ENCODE results near the gene TEX26.
"Not testable (repeated sequence)": the region's sequence is repeated elsewhere in the genome, so short reads cannot be mapped to it uniquely, and the experiment has no call there.

TEX26 gene

DNA sequence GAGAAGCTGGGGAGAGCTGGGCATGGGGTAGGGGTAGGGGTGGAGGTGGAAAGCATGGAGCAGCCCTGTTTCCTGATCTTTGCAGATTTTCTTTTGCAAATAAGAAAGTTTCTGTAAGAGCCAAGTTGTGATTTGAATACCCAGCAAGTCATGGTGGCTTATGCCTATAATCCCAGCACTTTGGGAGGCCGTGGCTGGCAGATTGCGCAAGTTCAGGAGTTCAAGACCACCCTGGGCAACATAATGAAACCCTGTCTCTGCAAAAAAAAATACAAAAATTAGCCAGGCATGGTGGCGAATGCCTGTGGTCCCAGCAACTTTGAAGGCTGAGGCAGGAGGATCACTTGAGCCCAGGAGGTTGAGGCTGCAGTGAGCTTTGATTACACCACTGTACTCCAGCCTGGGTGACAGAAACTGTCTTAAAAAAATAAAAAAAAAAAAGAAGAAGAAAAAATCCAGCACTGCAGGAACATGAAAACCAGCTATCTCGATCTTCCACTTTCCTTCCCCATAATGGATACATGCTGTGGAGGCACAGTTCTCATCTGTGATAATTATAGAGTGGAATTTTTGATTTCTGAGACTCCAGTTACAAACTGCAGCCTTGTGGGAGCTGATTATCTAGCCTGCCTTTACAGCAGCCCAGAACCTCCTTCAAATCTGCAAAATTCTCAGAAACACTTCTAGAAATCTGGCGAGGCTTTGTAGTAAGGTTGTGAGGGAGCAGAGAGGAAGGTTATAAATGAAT lies 12.1 kb upstream of the TEX26 start:
- DNase-seq = no peak

DNA sequence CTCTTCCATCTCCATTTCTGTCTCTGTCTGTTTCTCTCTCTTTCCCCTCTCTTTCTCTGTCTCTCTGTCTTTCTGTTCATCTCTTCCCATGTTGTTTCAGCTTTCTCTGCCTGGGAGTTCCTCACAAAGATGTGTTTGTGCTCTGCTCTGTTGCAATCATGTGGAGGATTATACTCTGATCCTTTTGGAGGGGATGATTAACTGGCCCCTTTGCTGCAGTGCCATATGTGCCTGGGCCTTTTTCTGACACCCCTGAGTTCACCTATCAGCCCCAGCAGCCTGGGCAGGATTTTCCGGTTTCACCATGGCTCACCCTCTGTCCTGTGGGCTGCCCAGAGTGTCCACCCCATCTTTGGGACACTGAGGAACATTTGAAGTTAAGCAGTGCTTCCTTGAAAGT lies 9.0 kb upstream of the TEX26 start:
- DNase-seq = no peak

DNA sequence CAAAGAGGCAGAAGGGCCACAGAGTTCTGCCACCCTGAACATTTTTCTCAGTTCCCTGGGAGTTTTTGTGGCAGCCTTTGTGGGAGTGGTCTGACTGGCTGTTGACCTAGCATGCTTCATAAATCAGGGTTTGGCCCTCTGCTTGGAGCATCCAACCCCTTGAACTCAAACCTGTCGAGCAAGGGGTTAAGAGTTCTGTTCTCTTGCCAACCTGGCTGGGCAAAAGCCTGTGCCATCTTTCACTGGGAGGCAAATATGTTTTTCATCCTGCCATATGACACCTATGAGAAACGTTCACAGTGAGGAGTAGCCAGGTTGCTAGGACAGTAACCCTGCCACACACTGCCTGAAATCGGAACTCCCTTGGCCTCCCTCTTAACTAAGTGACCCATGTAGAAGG lies 7.7 kb upstream of the TEX26 start:
- DNase-seq = no peak

DNA sequence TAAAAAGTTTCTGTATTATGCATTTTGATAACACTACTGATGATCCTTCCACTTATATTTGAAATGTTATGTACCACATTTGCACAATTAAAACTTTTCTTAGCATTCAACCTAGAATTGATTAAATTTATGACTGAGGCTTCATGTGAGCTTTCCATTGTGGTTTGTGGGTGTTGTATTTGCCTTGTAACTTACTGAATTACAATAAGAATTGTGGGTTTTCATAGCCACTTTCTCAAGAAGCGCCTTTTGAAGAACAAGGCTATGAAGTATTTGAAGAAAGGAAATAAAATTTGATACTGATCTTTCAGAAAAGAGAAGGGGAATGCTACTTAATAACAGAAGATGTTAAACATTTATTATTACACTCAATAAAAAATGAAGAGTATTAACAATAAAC lies 7.0 kb upstream of the TEX26 start:
- DNase-seq = no peak

DNA sequence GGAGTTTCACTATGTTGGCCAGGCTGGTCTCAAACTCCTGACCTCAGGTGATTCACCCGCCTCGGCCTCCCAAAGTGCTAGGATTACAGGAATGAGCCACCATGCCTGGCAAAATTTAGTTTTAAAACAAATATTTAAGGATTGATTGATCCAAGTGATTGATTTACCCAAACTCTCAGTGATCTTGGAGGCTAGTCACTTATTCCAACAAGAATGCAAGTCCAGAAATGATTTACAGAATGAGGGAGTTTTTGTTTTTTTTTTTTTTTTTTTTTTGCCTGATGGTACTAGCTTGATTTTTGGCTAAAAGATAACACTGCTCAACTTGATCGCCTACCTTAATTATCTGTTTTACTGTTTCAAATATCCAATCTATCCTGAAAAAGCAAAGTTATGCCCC lies 5.7 kb upstream of the TEX26 start:
- DNase-seq = no peak

DNA sequence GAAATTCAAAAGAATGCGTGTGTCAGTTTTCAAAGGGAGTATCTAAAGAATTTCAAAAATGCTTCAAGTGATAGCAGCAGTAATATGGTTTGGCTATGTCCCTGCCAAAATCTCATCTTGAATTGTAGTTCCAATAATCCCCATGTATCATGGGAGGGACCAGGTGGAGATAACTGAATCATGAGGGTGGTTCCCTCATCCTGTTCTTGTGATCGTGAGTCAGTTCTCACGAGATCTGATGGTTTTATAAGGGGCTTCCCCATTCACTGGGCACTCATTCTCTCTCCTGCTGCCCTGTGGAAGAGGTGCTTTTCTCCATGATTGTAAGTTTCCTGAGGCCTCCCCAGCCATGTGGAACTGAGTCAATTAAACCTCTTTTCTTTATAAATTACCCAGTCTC lies 5.3 kb upstream of the TEX26 start:
- DNase-seq = not testable (repeated sequence)

DNA sequence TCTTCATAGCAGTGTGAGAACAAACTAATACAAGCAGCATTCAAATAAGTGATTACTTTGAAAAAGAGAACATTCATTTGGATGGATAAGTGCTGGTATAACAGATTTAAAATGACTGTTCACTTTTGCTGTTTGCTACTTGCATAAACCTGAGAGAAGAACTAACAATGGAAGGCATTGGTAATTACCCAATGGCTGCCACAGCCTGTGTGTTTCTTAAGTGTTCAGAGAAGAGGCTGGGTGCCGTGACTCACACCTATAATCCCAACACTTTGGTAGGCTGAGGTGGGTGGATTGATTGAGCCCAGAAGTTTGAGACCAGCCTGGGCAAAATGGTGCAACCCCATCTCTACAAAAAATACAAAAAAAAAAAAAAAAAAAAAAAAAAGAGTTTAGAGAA lies 4.9 kb upstream of the TEX26 start:
- DNase-seq = no peak

DNA sequence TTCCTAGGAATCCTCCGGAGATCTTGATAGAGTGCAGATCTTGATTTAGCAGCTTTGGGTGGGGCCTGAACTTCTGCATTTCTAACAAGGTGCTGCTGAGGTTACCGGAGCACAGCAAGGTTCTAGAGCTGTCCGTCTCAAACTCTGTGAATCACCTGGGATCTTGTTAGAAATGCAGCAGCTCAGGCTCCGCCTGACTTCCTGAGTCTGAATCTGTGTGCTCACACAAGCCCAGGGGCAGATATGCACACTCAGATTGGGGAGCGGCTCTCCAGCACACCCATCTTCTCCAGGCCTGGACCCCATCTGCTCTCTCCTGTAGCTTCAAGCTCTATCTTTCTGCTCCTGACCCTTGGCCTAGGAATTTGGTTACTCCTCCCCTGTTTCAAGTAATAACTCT lies 3.5 kb upstream of the TEX26 start:
- DNase-seq = no peak

DNA sequence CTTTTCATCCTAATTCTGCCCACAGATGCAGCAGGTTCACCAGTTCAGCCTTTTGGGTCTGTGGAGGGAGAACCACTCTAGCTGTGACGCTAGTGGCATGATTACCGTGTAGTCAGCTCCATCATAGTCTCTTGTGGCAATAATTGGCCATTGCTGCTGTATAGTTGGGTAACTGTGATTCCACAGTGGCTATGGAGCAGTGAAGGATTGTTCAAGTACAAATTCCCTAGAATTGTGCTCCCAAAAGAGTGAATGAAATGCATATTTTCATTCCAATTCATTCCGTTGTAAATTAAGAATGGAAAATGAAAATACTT lies 856 bp downstream of the TEX26 start:
- DNase-seq = no peak

DNA sequence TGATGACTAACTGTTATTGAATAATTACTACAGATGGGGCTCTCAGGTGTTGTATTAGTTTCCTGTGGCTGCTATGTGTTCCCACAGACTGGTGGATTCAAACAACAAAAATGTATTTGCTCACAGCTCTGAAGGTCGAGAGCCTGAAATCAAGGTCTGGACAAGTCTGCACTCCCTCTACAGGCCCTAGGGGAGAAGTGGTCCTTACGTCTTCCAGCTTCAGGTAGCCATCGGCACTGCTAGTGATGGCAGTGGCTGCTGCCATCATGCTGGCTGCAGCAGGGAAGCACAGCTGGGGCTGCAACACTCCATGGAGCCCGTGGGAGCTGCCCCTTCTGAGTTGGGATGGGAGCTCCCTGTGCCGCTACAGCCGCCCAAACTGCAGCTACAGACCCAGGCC lies 1.9 kb downstream of the TEX26 start:
- DNase-seq = no peak

DNA sequence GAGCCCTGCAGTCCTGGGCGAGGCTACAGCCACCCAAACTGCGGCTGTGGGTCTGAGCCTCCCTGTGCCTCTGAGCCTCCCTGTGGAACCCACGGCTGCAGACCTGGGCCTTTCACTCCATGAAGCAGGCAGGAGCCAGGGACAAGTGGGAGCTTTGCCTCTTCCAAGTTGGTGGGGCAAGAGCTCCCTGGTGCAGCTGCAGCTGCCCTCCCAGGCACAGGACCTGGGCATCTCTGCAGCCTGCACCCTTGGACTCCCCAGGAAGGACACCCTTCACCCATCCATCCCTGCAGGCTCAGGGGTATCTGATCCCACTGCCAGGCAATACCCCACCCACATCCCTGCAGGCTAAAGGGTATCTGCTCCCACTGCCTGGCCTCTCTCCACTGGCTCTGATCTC lies 2.3 kb downstream of the TEX26 start:
- no peak for DNase-seq

DNA sequence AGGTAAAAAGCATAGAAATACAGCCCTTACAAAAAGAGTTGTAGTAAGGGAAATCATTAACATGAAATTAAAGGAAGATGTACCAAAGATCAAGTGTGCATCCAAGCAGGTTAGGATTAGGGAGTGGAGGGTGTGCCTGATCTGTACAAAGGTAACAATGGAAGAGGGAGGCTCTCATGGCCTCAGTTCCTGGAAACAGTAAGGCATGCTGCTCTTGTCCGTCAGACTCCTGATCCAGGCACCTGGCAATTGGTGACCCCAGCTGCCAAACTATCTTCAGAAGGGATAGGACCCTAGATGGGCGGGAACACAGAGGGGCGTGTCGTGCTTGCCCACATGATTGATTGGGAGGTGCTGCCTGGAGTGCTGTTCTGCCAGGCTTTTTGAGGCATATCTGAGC lies 4.5 kb downstream of the TEX26 start:
- no peak for DNase-seq

DNA sequence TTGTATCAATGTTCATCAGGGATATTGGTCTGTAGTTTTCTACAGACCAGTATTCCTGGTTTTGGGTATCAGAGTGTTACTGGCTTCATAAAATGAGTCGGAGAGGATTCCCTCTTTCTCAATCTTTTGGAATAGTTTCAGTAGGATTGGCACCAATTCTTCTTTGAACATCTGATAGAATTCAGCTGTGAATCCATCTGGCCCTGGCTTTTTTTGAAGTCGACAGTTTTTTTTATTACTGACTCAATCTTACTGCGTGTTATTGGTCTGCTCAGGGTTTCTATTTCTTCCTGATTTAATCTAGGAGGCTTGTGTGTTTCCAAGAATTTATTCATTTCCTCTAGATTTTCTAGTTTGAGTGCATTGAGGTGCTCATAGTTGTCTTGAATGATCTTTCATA lies 11.4 kb downstream of the TEX26 start:
- DNase-seq = no peak

DNA sequence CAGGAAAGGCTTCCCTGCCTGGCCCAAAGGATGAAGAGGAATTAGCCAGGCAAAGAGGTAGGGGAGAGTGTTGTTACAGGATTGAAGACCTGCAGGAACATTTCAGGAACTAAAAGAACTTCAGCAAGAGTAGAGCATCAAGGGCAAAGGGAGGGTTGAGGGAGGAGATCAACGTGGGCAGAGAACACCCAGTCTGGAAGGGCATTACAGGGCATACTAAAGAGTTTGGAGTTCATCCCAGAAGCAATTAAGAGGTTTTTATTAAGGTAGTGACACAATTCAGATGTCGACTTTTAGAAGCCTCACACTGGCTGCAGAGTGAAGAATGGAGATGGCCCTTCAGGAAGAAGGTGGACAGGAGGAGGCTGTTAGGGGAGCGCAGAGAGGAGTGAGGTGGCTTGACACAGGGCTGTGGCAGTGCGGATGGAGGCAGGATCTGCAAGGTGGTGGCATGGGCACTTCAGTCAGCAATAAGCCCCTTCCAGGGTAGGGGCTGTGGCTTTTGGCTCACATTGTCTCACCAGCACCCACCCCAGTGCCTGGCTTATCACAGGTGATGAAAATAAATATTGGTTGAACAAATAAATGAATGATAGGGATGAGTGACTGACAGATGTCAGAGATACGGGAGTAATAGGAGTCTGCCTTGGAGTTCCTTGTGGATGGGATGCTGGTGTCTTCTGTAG lies 24.9 kb downstream of the TEX26 start:
- no peak for DNase-seq

DNA sequence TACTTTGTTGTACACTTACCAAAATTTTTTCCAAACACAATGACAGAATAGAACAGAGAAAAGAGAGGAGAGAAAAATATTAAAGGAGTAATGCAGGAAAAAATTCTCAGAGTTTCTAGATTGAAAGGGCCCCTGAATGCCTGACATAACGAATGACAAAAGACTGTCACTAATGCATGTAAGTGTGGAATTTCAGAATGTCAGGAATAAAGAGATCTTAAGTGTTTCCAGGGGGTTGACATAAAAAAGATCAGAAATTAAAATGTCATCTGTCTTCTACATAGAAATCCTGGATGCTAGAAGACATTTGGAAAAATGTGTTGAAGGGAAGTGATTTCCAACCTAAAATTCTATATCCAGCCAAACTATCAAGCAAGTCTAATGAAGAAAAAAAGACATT lies 27.2 kb downstream of the TEX26 start:
- no peak for DNase-seq

DNA sequence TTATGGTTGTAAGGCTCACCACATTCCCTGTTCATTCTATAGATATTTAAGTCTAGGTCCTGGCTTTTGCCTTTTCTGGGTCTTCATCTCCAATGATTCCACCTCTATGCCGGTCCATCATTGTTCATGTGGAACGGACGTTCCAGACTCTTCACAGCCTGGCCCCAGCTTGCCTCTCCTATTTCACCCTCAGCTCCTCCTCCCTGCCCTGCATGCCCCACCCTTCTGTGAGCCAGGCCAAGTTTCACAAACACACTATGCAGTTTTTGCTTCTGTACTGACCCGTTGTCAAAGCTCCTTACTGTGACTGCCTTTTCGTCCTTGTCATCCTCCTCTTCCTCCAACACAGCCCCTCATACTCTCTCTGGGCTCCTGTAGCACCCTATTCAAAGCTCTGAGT lies 31.3 kb downstream of the TEX26 start:
- DNase-seq = no peak

DNA sequence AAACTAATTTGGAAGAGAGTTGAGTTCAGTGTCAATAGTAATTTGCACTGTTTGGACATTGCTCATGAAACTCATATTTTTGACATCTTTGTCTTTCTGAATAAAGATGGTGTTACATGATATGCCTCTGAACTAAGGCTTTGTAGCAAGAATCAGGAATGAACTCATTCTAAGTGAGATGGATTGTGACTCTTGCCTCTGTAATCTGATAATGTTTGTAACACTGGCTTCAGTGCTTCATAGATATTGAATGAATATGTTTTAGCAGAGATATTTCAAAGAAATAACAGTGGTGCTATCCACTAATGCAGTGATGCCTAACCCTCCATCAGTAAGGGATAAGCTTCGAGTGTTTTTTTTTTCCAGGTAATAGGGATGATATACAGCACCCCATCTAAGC lies 32.9 kb downstream of the TEX26 start:
- DNase-seq = no peak

DNA sequence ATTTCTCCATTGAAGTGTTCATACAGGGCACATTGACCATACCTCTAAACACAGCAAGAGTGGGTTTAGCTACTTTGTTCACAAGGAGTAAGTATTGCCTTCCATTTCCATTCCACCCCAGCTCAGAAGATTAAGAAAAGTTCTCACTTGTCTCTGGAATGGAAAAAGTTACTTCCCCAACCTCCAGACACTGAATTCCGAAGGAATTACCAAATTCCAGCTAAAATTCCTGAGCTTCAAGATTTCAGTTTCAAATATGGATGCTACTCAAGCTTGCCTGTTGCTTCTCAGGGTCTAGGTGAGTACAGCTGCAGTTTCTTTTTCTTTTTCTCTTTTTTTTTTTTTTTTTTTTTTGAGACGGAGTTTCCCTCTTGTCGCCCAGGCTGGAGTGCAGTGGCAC lies 33.6 kb downstream of the TEX26 start:
- DNase-seq = no peak

DNA sequence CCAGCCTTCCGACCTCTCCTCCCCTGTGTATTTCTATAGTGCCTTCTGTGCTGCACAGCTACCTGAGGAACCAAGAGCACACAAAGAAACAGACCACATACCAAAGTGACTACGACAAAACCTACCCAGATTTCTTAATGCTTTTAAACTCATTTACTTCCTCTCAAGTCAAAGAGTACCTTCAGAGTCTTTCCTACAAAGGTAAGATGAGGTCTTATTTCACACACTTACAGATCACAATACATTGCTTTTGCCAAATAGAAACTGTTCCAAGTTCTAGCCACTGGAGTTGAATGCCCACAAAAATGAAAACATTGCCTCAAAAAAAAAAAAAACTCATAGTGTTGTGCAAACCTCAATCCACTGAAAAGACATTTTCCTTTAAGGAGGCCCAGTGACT lies 36.4 kb downstream of the TEX26 start:
- DNase-seq = no peak

DNA sequence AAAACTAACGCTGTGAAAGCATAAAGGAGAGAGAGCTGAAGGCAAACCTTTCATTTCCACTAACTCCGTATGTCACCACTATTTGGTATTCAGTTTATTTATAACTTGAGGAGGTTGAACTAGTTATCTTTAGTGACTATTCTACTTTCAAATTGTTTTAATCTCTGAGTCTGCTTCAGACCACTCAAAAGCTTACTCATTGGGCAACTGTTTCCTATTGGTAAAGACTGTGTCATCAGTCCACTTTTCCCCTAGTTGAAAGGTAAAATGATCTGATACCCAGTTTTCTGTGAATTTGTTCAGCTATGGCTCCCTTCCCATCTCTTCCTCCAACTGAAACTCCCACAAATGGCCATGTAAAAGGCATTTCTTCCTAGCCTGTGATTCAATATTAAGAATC lies 39.1 kb downstream of the TEX26 start:
- no peak for DNase-seq

DNA sequence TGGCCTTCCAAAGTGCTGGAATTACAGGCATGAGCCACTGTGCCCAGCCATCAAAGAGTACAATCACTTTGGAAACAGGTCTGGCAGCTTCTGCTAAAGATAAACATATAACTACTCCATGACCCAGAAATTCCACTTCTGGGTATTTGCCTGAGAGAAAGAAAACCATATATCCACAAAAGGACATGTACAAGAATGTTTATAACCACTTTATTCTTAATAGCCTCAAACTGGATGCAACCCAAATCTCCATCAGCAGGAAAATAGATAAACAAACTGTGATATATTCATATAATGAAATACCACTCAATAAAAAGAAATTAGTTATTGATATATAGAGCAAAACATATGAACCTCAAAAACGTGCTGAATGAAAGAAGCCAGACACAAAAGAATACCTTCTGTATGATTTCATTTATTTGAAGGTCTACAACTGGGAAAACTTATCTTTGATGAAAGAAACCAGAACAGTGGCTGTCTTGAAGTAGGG lies 40.5 kb downstream of the TEX26 start:
- DNase-seq = no peak

DNA sequence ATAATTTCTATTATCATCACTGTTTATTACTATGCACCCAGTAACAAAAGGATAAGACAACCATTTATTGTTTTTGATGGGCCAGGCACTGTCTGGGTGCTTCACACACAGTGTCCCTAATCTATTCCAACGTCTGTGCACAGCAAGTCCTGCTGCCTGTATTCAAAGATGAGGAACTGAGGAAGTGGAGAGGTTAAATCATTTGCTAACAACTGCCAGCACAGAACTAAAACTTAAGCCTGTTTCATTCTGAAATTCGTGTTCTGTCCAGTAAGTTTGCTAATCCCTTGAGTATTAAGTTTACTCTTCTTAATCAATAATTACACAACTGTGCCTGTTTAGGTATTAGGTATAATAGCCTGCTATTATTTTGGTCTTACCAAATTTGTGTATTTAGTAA lies 41.9 kb downstream of the TEX26 start:
- DNase-seq = no peak

DNA sequence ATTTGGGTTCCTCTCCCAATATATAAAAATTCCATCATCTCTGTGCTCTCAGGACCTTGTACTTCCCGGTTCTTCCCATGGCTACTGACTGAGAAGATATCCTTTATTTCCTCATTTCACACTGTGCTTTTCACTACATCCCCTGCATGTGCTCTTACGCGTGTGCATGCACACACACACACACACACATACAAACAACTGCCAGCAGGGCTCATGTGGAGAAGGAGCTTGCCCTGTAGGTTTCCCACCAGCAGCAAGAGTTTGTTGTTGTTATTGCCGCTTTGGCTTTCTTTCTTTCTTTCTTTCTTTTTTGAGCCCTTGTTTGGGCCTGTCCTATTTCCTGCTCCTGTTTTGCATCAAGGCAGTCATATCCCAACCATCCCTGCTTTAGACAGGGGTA lies 43.6 kb downstream of the TEX26 start:
- no peak for DNase-seq

DNA sequence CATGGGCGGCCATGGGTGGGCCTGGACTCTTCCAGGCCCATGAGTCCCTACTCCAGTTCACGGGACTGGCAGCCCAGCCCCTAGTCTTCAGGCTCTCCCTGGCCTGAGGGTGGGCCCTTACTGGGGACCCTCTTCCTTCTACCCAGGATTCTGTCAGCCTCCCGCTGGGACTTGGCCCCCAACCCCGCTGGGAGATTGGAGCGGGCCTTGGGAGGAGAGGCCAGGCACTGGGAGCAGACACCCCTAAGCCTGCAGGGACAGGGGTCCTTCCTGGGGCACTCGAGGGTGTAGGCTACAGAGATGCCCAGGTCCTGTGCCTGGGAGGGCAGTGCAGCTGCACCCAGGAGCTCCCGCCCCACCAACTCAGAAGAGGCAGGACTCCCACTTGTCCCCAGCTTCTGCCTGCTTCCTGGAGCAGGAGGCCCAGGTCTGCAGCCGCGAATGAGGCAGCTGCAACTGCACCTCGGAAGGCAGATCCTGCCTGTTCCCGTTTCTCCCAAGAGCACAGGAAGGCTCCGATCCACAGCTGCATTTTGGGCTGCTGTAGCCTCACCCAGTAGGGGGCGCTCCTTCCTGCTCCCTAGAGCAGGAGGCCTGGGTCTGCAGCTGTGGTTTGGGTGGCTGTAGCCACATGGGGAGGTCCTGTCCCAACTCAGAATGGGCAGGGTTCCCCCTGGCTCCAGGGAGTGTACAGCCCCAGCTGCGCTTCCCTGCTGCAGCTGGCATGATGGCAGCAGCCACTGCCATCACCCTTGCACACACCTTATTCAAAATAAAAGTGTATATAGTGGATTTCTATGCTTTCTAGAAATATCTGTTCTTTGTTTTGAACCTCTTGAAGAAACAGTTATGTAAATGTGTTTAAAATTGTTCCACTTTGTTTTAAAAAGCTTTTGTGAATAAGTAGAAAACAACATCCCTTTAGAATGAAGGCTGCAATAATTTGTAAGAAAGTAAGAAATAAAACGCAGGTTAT lies 46.8 kb downstream of the TEX26 start:
- no peak for DNase-seq

All from GOT3 (cell line).